BLaER1 (cell line): Measurements from ENCODE around the gene PTPRS.

Source experiments
- H3K27ac ChIP-seq: shearing (Covaris generic); formaldehyde crosslinking; 2 replicates; pipeline ENCODE4 v1.8.1; 2022
- H3K27me3 ChIP-seq: shearing (Covaris generic); formaldehyde crosslinking; 2 replicates; pipeline ENCODE4 v1.8.1; 2022
- H3K36me3 ChIP-seq: shearing (Covaris generic); formaldehyde crosslinking; 2 replicates; pipeline ENCODE4 v1.8.1; 2022
- H3K4me1 ChIP-seq: shearing (Covaris generic); formaldehyde crosslinking; 2 replicates; pipeline ENCODE4 v1.8.1; 2022
- H3K4me2 ChIP-seq: shearing (Covaris generic); formaldehyde crosslinking; 2 replicates; pipeline ENCODE4 v1.8.1; 2022
- H3K4me3 ChIP-seq: shearing (Covaris generic); formaldehyde crosslinking; 2 replicates; pipeline ENCODE4 v1.8.1; 2022
- H3K9ac ChIP-seq: shearing (Covaris generic); formaldehyde crosslinking; 2 replicates; pipeline ENCODE4 v1.8.1; 2022
- H3K9me3 ChIP-seq: shearing (Covaris generic); formaldehyde crosslinking; 2 replicates; pipeline ENCODE4 v1.8.1; 2022
- H4K20me1 ChIP-seq: shearing (Covaris generic); formaldehyde crosslinking; 2 replicates; pipeline ENCODE4 v1.8.1; 2022
- Cebpa-rat ChIP-seq: shearing (Covaris generic); IDR thresholded peaks from 2 replicates; pipeline ENCODE4 v1.8.1; 2022

Gene PTPRS

DNA sequence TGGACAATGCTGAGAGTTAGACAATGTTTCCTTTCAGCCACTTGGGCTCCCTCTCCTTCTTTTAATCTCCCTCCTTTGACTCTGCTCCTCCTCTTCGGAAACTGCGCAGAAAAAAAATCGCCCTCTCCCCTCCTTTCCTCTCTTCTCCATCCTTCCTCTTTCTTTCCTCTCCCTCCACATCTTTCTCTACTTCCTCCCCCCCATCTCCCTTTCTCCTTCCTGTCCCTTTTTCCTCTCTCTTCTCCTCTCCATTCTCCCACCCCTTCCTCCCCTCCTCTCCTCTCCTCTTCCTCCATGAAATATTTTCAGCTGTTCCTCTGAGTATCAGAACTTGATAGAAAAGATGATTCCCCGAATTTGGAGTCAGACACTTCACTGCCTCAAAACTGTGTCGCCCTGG is 15.1 kb upstream of the PTPRS start:
- H3K9ac ChIP-seq, result no peak overlapping the region
- H3K27me3 ChIP-seq, result no peaks in the 10 kb centered on the region
- no peaks in the 10 kb centered on the region for H3K9me3 ChIP-seq
- H3K4me3 ChIP-seq, result no peak overlapping the region
- 0 out of 2 replicates have a peak, but pooled peaks cover 7% of the 10 kb centered on the region for H4K20me1 ChIP-seq
- peak overlapping the region; percentile 56; the same call in 1 of the 2 replicates for H3K4me2 ChIP-seq
- H3K36me3 ChIP-seq, result no peaks in the 10 kb centered on the region
- no peak overlapping the region for H3K27ac ChIP-seq
- peaks cover 37% of the 10 kb centered on the region for H3K4me1 ChIP-seq
- no peak for TF ChIP-seq Cebpa-rat

DNA sequence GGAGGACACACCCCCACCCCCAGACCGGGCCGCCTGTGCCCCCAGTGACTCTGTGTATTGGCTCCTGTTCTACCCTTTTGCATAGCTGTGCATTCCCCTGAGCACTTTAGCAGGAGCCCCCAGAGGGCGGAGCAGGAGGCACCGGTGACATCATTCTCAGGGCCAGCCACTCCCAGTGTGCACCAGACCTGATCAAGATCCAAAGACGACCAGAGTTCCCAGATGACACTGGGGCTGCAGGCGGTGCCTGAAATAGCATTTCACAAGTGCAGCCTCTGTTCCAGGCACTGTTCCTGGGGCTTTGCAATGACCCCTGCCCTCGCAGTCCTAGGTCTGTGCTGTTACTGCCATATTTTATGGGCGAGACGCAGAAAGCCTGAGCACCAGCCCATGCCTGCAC is 14.5 kb upstream of the PTPRS start:
- no peak for TF ChIP-seq Cebpa-rat
- peak overlapping the region; percentile 56 for H3K4me2 ChIP-seq
- no peak overlapping the region for H3K9ac ChIP-seq
- no peak overlapping the region for H3K4me3 ChIP-seq
- no peaks in the 10 kb centered on the region for H3K27me3 ChIP-seq
- peaks cover 39% of the 10 kb centered on the region for H3K4me1 ChIP-seq
- H3K36me3 ChIP-seq, result no peaks in the 10 kb centered on the region
- H3K9me3 ChIP-seq, result no peaks in the 10 kb centered on the region
- no peak overlapping the region for H3K27ac ChIP-seq
- H4K20me1 ChIP-seq, result 0 out of 2 replicates have a peak, but pooled peaks cover 7% of the 10 kb centered on the region

DNA sequence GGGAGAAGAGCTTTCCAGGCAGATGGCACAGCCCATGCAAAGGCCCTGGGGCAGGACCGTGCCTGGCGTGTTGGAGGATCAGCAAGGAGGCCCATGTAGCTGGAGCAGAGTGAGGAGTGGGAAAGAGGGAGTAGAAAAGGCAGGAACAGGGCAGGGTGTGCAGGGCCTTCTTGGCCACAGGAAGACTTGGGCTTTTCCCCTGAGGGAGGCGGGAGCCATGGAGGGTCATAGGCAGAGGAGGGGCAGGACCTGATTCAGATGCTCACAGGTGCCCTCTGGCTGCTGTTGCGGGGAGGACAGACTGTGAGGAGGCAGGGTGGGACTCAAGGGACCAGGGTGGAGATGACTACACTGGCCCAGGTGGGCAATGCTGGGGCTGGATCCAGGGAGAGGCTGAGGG is 13.8 kb upstream of the PTPRS start:
- H3K36me3 ChIP-seq, result no peaks in the 10 kb centered on the region
- no peaks in the 10 kb centered on the region for H3K27me3 ChIP-seq
- no peaks in the 10 kb centered on the region for H3K9me3 ChIP-seq
- no peak overlapping the region for H3K9ac ChIP-seq
- H3K4me1 ChIP-seq, result peaks cover 40% of the 10 kb centered on the region
- H3K4me3 ChIP-seq, result no peak overlapping the region
- peak overlapping the region; percentile 56 for H3K4me2 ChIP-seq
- H3K27ac ChIP-seq, result no peak overlapping the region
- TF ChIP-seq Cebpa-rat, result no peak
- H4K20me1 ChIP-seq, result 0 out of 2 replicates have a peak, but pooled peaks cover 7% of the 10 kb centered on the region

DNA sequence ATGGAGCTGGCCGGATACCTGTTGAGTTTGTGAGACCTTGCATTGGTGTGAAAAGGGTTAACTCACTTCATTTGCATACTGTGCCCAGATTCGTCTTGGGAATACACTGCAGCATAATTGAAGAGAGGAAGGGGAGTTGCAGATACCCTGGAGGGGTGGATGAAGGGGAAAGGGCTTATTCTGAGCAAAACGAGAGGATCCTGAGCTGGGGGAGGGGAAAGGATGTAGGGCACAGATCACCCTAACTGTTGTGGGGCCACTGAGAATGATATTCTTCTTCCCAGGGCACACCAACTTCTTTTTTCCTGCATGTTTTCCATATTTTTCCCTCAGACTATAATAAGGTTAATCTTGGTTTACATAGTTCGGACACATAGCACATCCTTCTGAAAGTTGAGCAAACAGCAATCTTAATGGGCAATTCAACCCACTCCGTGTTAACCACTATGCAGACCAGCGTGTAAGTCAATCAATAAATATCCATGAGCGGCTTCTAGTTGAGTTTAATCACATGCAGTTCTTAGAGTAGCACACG is 11.7 kb upstream of the PTPRS start:
- H3K27ac ChIP-seq, result no peak overlapping the region
- H3K27me3 ChIP-seq, result no peaks in the 10 kb centered on the region
- TF ChIP-seq Cebpa-rat, result no peak
- no peak overlapping the region for H3K4me3 ChIP-seq
- no peak overlapping the region for H3K9ac ChIP-seq
- H3K36me3 ChIP-seq, result no peaks in the 10 kb centered on the region
- peak overlapping the region; percentile 53 for H3K4me2 ChIP-seq
- H4K20me1 ChIP-seq, result 0 out of 2 replicates have a peak, but pooled peaks cover 5% of the 10 kb centered on the region
- peaks cover 3% of the 10 kb centered on the region; the same call in 1 of the 2 replicates for H3K9me3 ChIP-seq
- H3K4me1 ChIP-seq, result peaks cover 47% of the 10 kb centered on the region

DNA sequence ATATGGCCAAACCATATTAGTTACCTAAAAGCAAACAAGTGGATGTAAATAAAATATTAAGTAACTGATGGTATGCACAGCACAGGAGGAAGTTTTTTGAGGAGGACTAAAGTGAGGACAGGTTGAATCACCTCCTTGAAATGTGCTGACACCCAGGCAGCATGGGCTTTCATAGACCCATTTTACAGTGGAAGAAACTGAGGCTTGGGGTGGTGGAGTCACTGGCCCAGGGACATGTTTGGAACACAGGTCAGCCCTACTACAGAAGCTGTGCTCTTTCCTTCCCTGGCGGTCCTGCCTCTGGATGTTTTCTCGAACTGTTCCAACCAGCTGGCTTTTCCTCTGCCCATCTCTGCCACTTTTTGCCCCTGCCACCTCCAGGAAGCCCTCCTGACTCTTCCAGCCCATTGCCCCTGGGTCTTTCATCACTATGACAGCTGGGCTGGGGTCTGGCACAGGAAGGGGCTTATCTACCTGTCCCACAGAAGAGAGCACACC is 11.2 kb upstream of the PTPRS start:
- H3K9ac ChIP-seq, result no peak overlapping the region
- no peak overlapping the region for H3K27ac ChIP-seq
- TF ChIP-seq Cebpa-rat, result no peak
- H3K36me3 ChIP-seq, result no peaks in the 10 kb centered on the region
- no peaks in the 10 kb centered on the region for H3K27me3 ChIP-seq
- peaks cover 3% of the 10 kb centered on the region; the same call in 1 of the 2 replicates for H3K9me3 ChIP-seq
- no peaks in the 10 kb centered on the region for H4K20me1 ChIP-seq
- H3K4me3 ChIP-seq, result no peak overlapping the region
- peaks cover 47% of the 10 kb centered on the region for H3K4me1 ChIP-seq
- H3K4me2 ChIP-seq, result peak overlapping the region; percentile 53

DNA sequence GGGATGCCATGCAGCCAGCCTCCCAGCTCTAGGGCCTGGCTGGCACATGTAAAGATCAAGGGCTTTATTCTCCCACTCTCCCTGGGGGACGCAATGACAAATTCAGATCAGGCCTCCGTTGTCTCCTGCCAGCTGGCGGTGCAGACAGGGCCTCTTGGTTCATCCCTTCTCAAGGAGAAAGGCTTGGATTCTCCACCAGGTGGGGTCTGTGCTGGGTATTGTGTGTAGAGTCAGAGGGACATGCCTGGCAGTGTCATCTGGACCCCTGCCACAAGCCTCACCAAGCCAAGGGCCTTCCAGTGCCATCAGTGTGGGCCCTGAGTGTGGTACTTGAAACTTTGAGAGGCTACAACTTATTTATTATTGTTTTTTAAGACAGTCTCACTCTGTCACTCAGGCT is 8.4 kb upstream of the PTPRS start:
- Histone ChIP-seq H3K36me3 (no peaks in the 10 kb centered on the region), H3K27ac (no peak overlapping the region), H3K4me3 (no peak overlapping the region), H3K27me3 (no peaks in the 10 kb centered on the region), H3K4me1 (peaks cover 41% of the 10 kb centered on the region), H4K20me1 (no peaks in the 10 kb centered on the region), H3K9ac (no peak overlapping the region), H3K9me3 (peaks cover 3% of the 10 kb centered on the region; the same call in 1 of the 2 replicates), H3K4me2 (peak overlapping the region; percentile 31)
- TF ChIP-seq Cebpa-rat, result no peak

DNA sequence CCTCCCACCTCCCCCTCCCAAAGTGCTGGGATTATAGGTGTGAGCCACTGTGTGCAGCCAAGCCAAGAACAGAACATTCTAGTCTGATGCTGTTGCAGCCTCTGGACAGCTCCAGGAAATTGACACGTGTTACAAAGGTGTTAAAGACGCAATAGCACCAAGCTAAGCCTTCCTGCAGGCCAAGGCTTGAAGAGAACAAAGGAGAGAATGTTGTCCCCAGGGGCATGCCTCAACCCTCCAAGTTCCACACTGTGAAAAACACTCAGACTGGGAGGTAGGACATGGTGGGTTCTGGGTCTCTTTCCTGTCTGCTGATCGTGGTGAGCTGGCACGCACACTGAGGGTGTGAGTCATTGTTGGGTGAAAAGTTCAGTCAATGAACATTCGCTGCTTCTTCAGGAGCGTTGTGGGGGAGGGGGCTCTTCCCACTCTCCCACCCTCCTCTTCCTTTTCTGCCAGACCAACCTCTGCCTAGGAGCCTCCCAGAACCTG is 5.3 kb upstream of the PTPRS start:
- peaks cover 22% of the 10 kb centered on the region for H3K4me1 ChIP-seq
- H3K9me3 ChIP-seq, result peaks cover 3% of the 10 kb centered on the region; the same call in 1 of the 2 replicates
- peak overlapping the region; percentile 5; the same call in 1 of the 2 replicates for H3K4me2 ChIP-seq
- no peak overlapping the region for H3K4me3 ChIP-seq
- H3K36me3 ChIP-seq, result no peaks in the 10 kb centered on the region
- no peaks in the 10 kb centered on the region; the same call in 1 of the 2 replicates for H4K20me1 ChIP-seq
- no peak overlapping the region for H3K27ac ChIP-seq
- no peak overlapping the region for H3K9ac ChIP-seq
- peaks cover 20% of the 10 kb centered on the region for H3K27me3 ChIP-seq
- no peak for TF ChIP-seq Cebpa-rat

DNA sequence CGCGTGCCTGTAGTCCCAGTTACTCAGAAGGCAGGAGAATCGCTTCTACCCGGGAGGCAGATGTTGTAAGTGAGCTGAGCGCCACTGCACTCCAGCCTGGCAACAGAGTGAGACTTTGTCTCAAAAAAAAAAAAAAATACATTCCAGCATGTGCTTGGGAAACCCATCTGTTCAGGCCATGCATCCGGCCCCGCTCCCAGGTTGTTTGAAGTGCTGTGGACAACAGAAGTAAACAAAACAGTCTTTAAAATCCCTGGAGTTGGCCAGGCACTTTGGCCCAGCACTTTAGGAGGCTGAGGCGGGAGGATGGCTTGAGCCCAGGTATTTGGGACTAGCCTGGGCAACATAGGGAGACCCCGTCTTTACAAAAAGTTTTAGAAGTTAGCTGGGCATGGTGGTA is 3.2 kb upstream of the PTPRS start:
- Histone ChIP-seq H3K36me3 (no peaks in the 10 kb centered on the region), H3K27ac (no peak overlapping the region), H3K9ac (no peak overlapping the region), H3K4me3 (no peak overlapping the region), H3K9me3 (peaks cover 3% of the 10 kb centered on the region; the same call in 1 of the 2 replicates), H3K4me1 (peaks cover 28% of the 10 kb centered on the region), H3K27me3 (peaks cover 41% of the 10 kb centered on the region), H3K4me2 (no peak overlapping the region), H4K20me1 (peaks cover 17% of the 10 kb centered on the region)
- no peak for TF ChIP-seq Cebpa-rat

DNA sequence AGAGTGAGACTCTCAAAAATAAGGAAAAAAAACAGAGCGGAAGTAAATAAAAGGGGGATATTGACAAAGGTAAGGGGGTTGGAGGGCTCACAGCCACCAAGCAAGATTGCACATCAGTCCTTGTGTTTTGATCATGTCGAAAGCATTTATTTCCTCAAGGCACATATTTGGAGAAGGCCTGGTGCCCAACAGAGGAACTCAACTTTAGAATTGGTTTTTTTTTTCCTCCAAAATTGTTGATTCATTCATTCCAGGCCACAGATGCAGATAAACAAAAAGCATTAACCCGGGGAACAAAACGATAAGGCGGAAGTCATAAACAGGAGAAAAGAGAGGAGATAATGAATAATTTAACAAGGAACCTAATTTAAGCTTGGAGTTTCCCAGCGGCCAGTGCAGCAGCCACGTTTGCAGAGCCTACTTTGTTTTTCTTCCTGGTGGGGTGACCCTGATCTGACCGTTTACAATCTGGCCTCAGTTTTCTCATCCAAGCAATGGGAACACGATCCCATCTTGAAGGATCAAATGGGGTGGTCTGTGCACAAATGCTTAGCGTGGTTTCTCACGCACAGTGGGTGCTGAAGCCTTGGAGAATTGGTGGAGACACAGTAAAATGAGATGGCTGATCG is 2.1 kb upstream of the PTPRS start:
- no peaks in the 10 kb centered on the region; the same call in 1 of the 2 replicates for H3K9me3 ChIP-seq
- H3K9ac ChIP-seq, result no peak overlapping the region
- no peak overlapping the region for H3K27ac ChIP-seq
- no peak overlapping the region for H3K4me3 ChIP-seq
- H3K4me2 ChIP-seq, result no peak overlapping the region
- H3K36me3 ChIP-seq, result no peaks in the 10 kb centered on the region
- no peak for TF ChIP-seq Cebpa-rat
- H3K4me1 ChIP-seq, result peaks cover 38% of the 10 kb centered on the region
- peaks cover 53% of the 10 kb centered on the region for H3K27me3 ChIP-seq
- peaks cover 28% of the 10 kb centered on the region for H4K20me1 ChIP-seq

DNA sequence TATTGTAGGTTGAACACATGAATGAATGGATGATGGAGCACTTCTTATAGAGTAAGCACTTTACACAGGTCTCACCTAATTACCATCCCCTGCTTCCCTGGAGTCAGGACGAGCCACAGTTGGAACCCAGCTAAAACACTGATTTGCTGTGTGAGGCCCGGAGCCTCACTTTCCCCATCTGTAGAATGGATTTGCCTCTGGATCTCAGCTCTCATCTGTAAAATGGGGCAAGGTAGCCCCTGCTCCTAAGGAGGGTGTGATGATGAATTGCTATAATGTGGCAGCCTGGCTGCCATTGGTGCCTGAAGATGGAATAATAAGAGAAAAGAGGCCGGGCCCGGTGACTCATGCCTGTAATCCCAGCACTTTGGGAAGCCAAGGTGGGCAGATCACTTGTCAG is 1.4 kb upstream of the PTPRS start:
- H3K4me2 ChIP-seq, result no peak overlapping the region
- no peak overlapping the region for H3K4me3 ChIP-seq
- peaks cover 45% of the 10 kb centered on the region for H3K4me1 ChIP-seq
- H3K9me3 ChIP-seq, result no peaks in the 10 kb centered on the region
- no peaks in the 10 kb centered on the region for H3K36me3 ChIP-seq
- H3K9ac ChIP-seq, result no peak overlapping the region
- no peak overlapping the region for H3K27ac ChIP-seq
- H4K20me1 ChIP-seq, result peaks cover 35% of the 10 kb centered on the region
- H3K27me3 ChIP-seq, result peaks cover 60% of the 10 kb centered on the region
- no peak for TF ChIP-seq Cebpa-rat
